Measurements from ENCODE around the gene WIF1.

DNA sequence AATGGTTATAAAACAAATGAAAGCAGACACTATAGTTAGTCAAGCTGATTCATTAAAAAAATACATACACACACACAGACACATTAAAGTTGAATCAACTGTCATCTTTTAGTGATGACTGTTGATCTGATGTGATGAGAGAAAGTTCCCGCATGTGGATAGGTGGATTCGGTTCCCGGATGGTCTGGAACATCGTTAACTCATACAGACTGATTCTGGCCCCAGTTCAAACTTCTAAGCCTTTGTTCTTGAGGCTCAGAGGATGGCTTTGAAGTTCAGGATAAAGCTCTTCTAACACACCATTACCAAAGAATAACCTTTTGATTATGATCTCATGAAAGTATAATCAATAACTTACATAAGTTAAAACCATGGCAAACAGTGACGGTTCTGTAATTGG lies 27.5 kb downstream of the WIF1 start:
- TF ChIP-seq, protein P1, sequence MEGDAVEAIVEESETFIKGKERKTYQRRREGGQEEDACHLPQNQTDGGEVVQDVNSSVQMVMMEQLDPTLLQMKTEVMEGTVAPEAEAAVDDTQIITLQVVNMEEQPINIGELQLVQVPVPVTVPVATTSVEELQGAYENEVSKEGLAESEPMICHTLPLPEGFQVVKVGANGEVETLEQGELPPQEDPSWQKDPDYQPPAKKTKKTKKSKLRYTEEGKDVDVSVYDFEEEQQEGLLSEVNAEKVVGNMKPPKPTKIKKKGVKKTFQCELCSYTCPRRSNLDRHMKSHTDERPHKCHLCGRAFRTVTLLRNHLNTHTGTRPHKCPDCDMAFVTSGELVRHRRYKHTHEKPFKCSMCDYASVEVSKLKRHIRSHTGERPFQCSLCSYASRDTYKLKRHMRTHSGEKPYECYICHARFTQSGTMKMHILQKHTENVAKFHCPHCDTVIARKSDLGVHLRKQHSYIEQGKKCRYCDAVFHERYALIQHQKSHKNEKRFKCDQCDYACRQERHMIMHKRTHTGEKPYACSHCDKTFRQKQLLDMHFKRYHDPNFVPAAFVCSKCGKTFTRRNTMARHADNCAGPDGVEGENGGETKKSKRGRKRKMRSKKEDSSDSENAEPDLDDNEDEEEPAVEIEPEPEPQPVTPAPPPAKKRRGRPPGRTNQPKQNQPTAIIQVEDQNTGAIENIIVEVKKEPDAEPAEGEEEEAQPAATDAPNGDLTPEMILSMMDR (IDR thresholded peaks at IDR 0.05): no peak
- no peak for TF ChIP-seq POLR2A (IDR thresholded peaks at IDR 0.05)
